ENCODE measurements around the gene CRTAC1. TPM values are rescaled to one million over a fixed set of nuclear protein-coding genes. Genes with fewer than 3 reads are reported as not detected.

Gene CRTAC1
- total RNA-seq, 4 donors from 2014 or later: 0.41 to 0.79 TPM; not detected in 2

GRCh38 chr10:98020254-98020653, 10.2 kb downstream of the CRTAC1 start:
- Histone ChIP-seq H3K9me3 (no peaks in the 10 kb centered on the region), H3K4me1 (no peaks in the 10 kb centered on the region), H3K36me3 (no peaks in the 10 kb centered on the region), H3K27me3 (peaks cover 55% of the 10 kb centered on the region), H3K27ac (no peak overlapping the region), H3K4me3 (no peak overlapping the region)
- no peak for DNase-seq
- no peak for TF ChIP-seq EP300 (IDR thresholded peaks at IDR 0.05; ENCODE audit: low read depth)
- no peak for TF ChIP-seq CTCF (IDR thresholded peaks at IDR 0.05)
- TF ChIP-seq POLR2AphosphoS5 (IDR thresholded peaks at IDR 0.05): no peak
- TF ChIP-seq POLR2A (IDR thresholded peaks at IDR 0.05): no peak
- WGBS, 2 donors (ENCODE audit: low coverage in 1 of 2): 85 to 86% methylated on average over 2 to 3 of the region's 3 CpGs
- in situ Hi-C loops (cut with MboI; ENCODE audit: low pct_ligation_motif_present in 1 of 4, low pct_unique_long_range_greater_than_20kb in 1 of 4, low sequenced_read_pairs in 3 of 4): no loop called here
- intact Hi-C loops (cut with DNase I; ENCODE audit: low total_unique reads): no loop called here

DNA sequence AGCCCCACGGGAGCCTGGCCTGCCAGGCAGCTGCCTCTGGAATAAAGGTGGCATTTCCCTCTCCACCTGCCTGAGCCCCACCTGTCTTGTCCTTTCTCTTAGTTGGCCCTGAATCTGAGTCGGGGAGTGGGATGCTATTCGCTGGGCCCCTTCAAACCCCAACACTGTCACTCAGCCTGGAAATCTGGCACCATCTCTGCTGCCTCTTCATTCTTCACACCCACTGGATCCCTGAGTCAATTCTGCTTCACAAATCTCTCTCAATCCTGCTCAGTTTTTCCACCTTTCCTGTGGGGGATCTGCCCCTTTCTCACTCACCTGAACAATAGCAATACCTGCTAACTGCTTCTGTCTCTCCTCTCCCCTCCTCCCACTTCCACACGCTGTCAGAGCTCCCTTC, 10.6 kb downstream of the CRTAC1 start:
- Histone ChIP-seq H3K27me3 (peaks cover 50% of the 10 kb centered on the region), H3K4me1 (no peaks in the 10 kb centered on the region), H3K36me3 (no peaks in the 10 kb centered on the region), H3K27ac (no peak overlapping the region), H3K4me3 (no peak overlapping the region), H3K9me3 (no peaks in the 10 kb centered on the region)
- TF ChIP-seq EP300 (IDR thresholded peaks at IDR 0.05; ENCODE audit: low read depth) (no peak), POLR2A (IDR thresholded peaks at IDR 0.05) (no peak), CTCF (IDR thresholded peaks at IDR 0.05) (no peak), POLR2AphosphoS5 (IDR thresholded peaks at IDR 0.05) (no peak)
- 50 to 58% methylated on average over 1 to 4 of the region's 4 CpGs for WGBS, 2 donors (ENCODE audit: low coverage in 1 of 2)
- intact Hi-C loops (cut with DNase I; ENCODE audit: low total_unique reads): no loop called here
- in situ Hi-C loops (cut with MboI; ENCODE audit: low pct_ligation_motif_present in 1 of 4, low pct_unique_long_range_greater_than_20kb in 1 of 4, low sequenced_read_pairs in 3 of 4): no loop called here
- DNase-seq: no peak

GRCh38 chr10:98016772-98017475, 13.5 kb downstream of the CRTAC1 start:
- H3K36me3 ChIP-seq: no peaks in the 10 kb centered on the region
- intact Hi-C loops (cut with DNase I; ENCODE audit: low total_unique reads) (no loop called here), in situ Hi-C loops (cut with MboI; ENCODE audit: low pct_ligation_motif_present in 1 of 4, low pct_unique_long_range_greater_than_20kb in 1 of 4, low sequenced_read_pairs in 3 of 4) (no loop called here)
- H3K27ac ChIP-seq: no peak overlapping the region
- no peak for TF ChIP-seq EP300 (IDR thresholded peaks at IDR 0.05; ENCODE audit: low read depth)
- no peak for TF ChIP-seq POLR2A (IDR thresholded peaks at IDR 0.05)
- no peak for TF ChIP-seq POLR2AphosphoS5 (IDR thresholded peaks at IDR 0.05)
- no peak for TF ChIP-seq CTCF (IDR thresholded peaks at IDR 0.05)
- H3K4me1 ChIP-seq: no peaks in the 10 kb centered on the region
- no peak overlapping the region for H3K4me3 ChIP-seq
- 84 to 87% methylated on average over 8 to 10 of the region's 10 CpGs for WGBS, 2 donors (ENCODE audit: low coverage in 1 of 2)
- DNase-seq: no peak
- H3K27me3 ChIP-seq: peaks cover 35% of the 10 kb centered on the region
- no peaks in the 10 kb centered on the region for H3K9me3 ChIP-seq

- no peak for TF ChIP-seq POLR2A (IDR thresholded peaks at IDR 0.05)
- no peak for TF ChIP-seq EP300 (IDR thresholded peaks at IDR 0.05; ENCODE audit: low read depth)
- no peak for TF ChIP-seq CTCF (IDR thresholded peaks at IDR 0.05)
- TF ChIP-seq POLR2AphosphoS5 (IDR thresholded peaks at IDR 0.05): no peak
- Histone ChIP-seq H3K4me1 (no peaks in the 10 kb centered on the region), H3K27me3 (peaks cover 30% of the 10 kb centered on the region), H3K27ac (no peak overlapping the region), H3K36me3 (no peaks in the 10 kb centered on the region), H3K9me3 (no peaks in the 10 kb centered on the region), H3K4me3 (no peak overlapping the region)
- no peak for DNase-seq
- intact Hi-C loops (cut with DNase I; ENCODE audit: low total_unique reads): no loop called here
- WGBS, 2 donors (ENCODE audit: low coverage in 1 of 2): 85% methylated on average over 3 of the region's 3 CpGs; no CpG with 5 or more reads in 1 of the 2 donors
- in situ Hi-C loops (cut with MboI; ENCODE audit: low pct_ligation_motif_present in 1 of 4, low pct_unique_long_range_greater_than_20kb in 1 of 4, low sequenced_read_pairs in 3 of 4): no loop called here
Observed at GRCh38 chr10:98013776-98014175, 16.6 kb downstream of the CRTAC1 start.

Data from transverse colon (tissue), 4 donors.